Left renal cortex interstitium (tissue), 4 donors: ENCODE data around the gene ALG6. TPM values are rescaled to one million over a fixed set of nuclear protein-coding genes. Genes with fewer than 3 reads are reported as not detected.
A peak's percentile ranks its signal among the peaks of the same experiment; 100 is the strongest.

Source experiments
- DNase-seq, 4 donors: peaks; one replicate each; pipeline ENCODE4 v3.0.0-alpha.2; 2013; ENCODE audit warnings: low read depth in 4 of 4, low spot score in 2 of 4, missing footprints in 1 of 4
- polyA plus RNA-seq, 4 donors: library from polyadenylated mRNA; unstranded; fragments of 120-200 nt; gene quantifications; one replicate each; pipeline ENCODE4 v1.2.1, GENCODE V29; 2013; ENCODE audit not compliant: insufficient read length in 4 of 4

ALG6 gene
- polyA plus RNA-seq: 10 to 100 TPM; 23.4 to 29.7 (median 24.1) TPM

GRCh38 chr1:63367215-63368103, at the start of gene ALG6:
Gene ALG6 (plus strand): TSS chr1:63367627. CDS start chr1:63370978, 3,351 bp downstream.
- peak; percentile 86 to 94 (median 88) for DNase-seq

GRCh38 chr1:63317817-63318152, 49.6 kb upstream of the ALG6 start:
- DNase-seq: no peak

- no peak for DNase-seq
These were observed 49.0 kb upstream of the ALG6 start for GRCh38 chr1:63318201-63318979.

- DNase-seq: no peak
These were observed 48.1 kb upstream of the ALG6 start for GRCh38 chr1:63319046-63320021.

GRCh38 chr1:63320022-63320721, 47.3 kb upstream of the ALG6 start:
- no peak for DNase-seq

GRCh38 chr1:63321066-63321784, 46.2 kb upstream of the ALG6 start:
- DNase-seq: no peak

GRCh38 chr1:63321785-63322113, 45.7 kb upstream of the ALG6 start:
- no peak for DNase-seq

- no peak for DNase-seq
These were observed 45.1 kb upstream of the ALG6 start, which contains the start of gene FOXD3 for GRCh38 chr1:63322114-63322943. Gene FOXD3 (plus strand): TSS chr1:63322567. CDS start chr1:63323059, 492 bp downstream.

- no peak for DNase-seq
These were observed 44.2 kb upstream of the ALG6 start for GRCh38 chr1:63322944-63323864.

- DNase-seq: no peak
These were observed 43.3 kb upstream of the ALG6 start for GRCh38 chr1:63323865-63324778.

- no peak for DNase-seq
These were observed 42.7 kb upstream of the ALG6 start for GRCh38 chr1:63324779-63325119.

- no peak for DNase-seq
These were observed 42.0 kb upstream of the ALG6 start for GRCh38 chr1:63325279-63325985.

- no peak for DNase-seq
These were observed 41.3 kb upstream of the ALG6 start for GRCh38 chr1:63326106-63326472.

- no peak for DNase-seq
These were observed 40.7 kb upstream of the ALG6 start for GRCh38 chr1:63326473-63327380.
